OCI-LY3 (cell line): ENCODE results near the gene TNF.

ENCODE experiments used
- CTCF ChIP-seq: fragments of 200-600, 300-600 bp; sonication (generic); IDR thresholded peaks from 2 replicates; pipeline ENCODE4 v1.5.1; 2014; ENCODE audit warnings: antibody characterized with exemption, low read length, low read depth
- EZH2phosphoT487 ChIP-seq: fragments of 200-600 bp; shearing (Covaris generic); IDR thresholded peaks from 2 replicates; pipeline ENCODE4 v1.6.1; 2018; ENCODE audit warnings: antibody characterized with exemption, mixed run types, low read depth

GRCh38 chr6:31528821-31529328 lies 46.5 kb upstream of the TNF start, which contains the start of gene MCCD1:
- TF ChIP-seq CTCF (no peak), EZH2phosphoT487 (no peak)
